Stimulated activated CD4-positive, alpha-beta T cell treated with anti-CD3 and anti-CD28 coated beads, TNF-alpha, amount 100 ng/mL, for 24 hours (primary cell): ENCODE measurements around the gene GLT8D1.
"Not testable (repeated sequence)": the region's sequence is repeated elsewhere in the genome, so short reads cannot be mapped to it uniquely, and the experiment has no call there.

ENCODE experiments used
- DNase-seq, 3 experiments: peaks; one replicate each; pipeline ENCODE4 v3.0.0-alpha.2; 2020; ENCODE audit warnings: low read depth in 3 of 3

Gene GLT8D1

DNA sequence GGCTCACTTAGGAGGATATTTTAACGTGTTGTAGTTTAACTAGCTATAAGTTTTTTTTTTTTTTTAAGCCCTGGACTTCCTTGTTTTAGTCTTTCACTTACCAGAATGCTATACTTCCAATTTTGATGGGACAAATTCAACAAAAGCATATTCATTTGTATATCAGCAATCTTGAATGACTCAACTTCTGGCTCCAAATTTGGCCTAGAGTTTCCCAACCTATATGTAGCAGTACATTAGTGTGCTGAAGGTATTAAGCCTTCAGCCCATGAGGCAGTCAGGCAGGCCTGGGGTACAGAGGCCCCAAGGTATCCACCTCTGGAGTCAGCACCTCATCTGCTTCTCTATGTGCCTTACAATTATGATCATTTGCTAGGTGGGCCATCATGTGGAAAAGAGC, 25.8 kb downstream of the GLT8D1 start:
- no peak for DNase-seq

GRCh38 chr3:52679199-52679538, 26.4 kb downstream of the GLT8D1 start:
- no peak for DNase-seq

DNA sequence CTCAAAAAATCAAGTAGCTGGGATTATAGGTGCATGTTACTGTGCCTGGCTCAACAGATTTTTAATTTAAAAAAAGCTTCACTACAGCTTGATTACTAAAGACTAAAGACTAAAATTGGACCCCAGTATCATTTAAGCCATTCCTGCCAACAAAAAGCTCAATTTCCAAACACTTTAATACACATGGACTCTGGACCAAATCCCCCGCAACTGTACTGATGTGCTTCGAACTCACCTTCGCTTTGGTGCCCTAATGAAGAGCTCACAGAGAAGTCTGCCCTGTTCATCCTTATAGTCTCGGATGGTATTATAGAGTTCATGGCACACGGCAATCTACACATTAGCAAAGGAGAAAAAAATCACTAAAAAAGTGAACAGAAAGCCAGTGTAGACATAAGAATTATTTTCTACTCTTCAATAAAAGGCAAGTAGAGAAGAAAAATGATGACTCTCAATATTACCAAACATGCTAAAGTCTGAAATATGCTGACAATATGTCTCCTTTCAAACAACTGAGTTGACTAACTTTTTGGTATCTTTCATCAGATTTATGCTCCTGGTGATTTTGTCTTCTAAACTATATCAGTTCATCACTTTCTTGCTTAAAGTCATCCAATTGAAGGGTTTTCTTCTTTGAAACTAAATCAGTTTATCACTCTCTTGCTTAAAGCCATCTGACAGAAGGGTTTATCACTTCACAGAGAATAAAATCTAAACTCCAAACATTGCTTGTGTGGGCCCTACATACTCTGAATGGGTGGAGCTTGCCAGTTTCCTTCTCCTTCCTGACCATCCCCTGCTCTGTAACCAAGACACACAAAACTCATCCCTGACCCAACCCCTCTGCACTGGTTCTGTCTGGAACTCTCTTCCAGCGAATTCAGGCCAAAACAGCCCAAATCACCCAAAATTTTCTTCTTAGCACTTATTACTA, 27.1 kb downstream of the GLT8D1 start:
- DNase-seq = no peak

GRCh38 chr3:52676201-52676600, 29.4 kb downstream of the GLT8D1 start:
- DNase-seq = not testable (repeated sequence)

- DNase-seq = no peak
Measured at GRCh38 chr3:52671676-52672075, 33.9 kb downstream of the GLT8D1 start.

DNA sequence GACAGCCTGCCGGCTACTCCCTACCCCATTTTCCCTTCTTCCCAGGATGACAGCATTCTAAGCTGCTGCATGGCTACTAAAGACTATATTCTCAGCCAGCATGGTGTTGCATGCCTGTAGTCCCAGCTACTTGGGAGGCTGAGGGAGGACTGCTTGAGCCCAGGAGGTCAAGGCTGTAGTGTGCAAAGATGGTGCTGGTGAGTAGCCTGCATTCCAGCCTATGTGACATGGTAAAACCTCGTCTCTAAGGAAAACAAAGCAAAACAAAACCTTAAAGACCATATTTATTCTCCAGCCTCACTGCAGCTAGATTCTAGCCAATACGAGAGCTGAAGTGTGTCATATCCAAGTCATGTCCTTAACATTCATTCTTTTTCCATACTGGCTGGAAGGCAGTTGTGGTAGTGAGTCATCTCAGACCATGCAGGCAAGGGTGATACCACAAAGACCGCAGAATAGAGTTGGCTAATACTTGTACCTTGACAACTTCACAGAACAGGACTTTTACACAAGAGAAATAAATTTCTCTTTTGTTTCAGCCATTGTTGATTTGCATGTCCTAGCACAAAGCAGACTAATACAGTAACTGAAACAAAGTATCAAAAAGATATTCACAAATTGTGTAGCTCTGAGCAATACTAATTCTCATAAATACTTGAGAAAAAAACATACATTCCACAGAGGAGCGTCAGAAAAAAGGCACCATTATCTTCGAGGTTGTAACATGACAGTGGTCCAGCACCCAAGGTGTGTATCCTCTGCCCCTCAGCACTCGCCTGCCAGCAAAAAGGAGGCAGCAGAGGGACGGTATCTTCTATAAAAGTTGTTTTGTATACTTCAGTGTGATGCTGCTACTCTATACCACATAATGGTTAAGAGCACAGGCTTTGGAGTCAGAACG, 34.7 kb downstream of the GLT8D1 start:
- peak in 2 of 3 experiments; percentile 28 to 31 for DNase-seq

GRCh38 chr3:52663098-52663497, 42.5 kb downstream of the GLT8D1 start:
- DNase-seq = no peak

DNA sequence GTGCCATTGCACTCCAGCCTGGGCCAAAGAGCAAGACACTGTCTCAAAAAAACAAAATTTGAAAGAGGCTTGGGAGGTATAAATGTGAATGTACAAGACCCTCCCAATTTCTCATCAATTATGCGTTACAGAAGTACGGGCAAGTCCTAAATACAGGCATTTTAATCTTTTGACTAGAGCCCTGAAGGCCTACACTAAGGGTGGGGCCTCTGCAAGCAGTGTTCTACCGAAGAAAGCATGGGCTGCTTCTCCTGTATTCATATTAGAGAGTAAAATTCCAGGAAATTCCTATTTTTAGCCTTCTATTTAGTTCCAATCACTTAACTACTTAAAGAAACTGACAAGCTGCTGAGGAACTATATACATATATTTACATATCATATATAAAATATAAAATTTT, 45.5 kb downstream of the GLT8D1 start:
- no peak for DNase-seq

- no peak for DNase-seq
Measured at GRCh38 chr3:52655895-52656294, 49.7 kb downstream of the GLT8D1 start.

DNA sequence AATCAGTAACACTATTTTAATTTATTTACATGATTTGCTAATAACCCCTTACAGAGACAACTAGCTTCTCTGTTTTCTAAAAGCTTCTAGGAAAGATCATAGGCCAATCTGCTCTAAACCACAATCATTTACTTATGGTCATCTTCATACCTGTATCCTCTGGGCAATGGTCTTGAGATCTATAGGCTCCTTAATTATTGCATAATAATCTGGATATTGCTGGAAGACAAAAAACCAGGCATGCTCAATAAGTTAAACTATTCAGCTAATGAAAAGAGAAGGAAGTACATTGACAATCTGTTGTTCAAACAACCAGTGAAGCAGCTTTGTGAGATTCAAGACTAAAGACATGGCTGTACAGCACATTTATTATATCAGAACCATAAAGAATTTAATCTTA, 54.0 kb downstream of the GLT8D1 start:
- no peak for DNase-seq

GRCh38 chr3:52650439-52650838, 55.2 kb downstream of the GLT8D1 start:
- no peak for DNase-seq

GRCh38 chr3:52649461-52650210, 56.0 kb downstream of the GLT8D1 start:
- DNase-seq = no peak

- no peak for DNase-seq
Measured at GRCh38 chr3:52645549-52645948, 60.0 kb downstream of the GLT8D1 start.
